Measurements from ENCODE around the gene ERCC4. TPM values are rescaled to one million over a fixed set of nuclear protein-coding genes. Genes with fewer than 3 reads are reported as not detected.

The ERCC4 gene
- polyA plus RNA-seq, 1 donor: 5.9 TPM

GRCh38 chr16:13984794-13985193 lies 64.8 kb downstream of the ERCC4 start:
- no peaks in the 10 kb centered on the region for H3K4me1 ChIP-seq (ENCODE audit: control insufficient read depth, insufficient read depth, low read length)
- H3K36me3 ChIP-seq (ENCODE audit: control insufficient read depth, insufficient read depth, low read length): no peaks in the 10 kb centered on the region
- H3K9me3 ChIP-seq (ENCODE audit: control insufficient read depth, low read depth, low read length): no peaks in the 10 kb centered on the region
- no peaks in the 10 kb centered on the region for H3K27me3 ChIP-seq (ENCODE audit: control insufficient read depth, insufficient read depth, low read length)
- WGBS (ENCODE audit: insufficient coverage, low lambda C conversion rate): no CpG with 5 or more reads among the region's 8 CpGs
- no peak overlapping the region for H3K4me3 ChIP-seq (ENCODE audit: low read length)
- DNase-seq: no peak
- no peak overlapping the region for H3K27ac ChIP-seq (ENCODE audit: low read length)

DNA sequence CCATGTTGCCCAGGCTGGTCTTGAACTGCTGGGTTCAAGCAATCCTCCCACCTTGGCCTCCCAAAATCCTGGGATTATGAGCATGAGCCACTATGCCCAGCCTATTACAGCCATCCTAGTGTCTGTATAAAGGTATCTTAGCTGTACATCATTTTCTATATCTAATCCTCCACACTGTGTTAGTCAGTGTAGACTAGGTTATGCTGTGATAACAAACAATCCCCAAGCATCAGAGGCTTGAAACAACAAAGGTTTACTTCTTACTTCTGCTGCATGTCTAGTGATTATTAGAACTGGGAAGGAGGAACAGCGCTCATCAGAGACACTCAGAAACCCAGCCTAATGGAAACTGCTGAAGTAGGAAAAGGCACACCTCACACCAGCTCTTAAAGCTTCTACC lies 68.1 kb downstream of the ERCC4 start:
- no peak for DNase-seq
- no peaks in the 10 kb centered on the region for H3K4me1 ChIP-seq (ENCODE audit: control insufficient read depth, insufficient read depth, low read length)
- no peak overlapping the region for H3K4me3 ChIP-seq (ENCODE audit: low read length)

GRCh38 chr16:13992322-13992721 lies 72.4 kb downstream of the ERCC4 start:
- Histone ChIP-seq H3K36me3 (ENCODE audit: control insufficient read depth, insufficient read depth, low read length) (no peaks in the 10 kb centered on the region), H3K4me3 (ENCODE audit: low read length) (no peak overlapping the region), H3K4me1 (ENCODE audit: control insufficient read depth, insufficient read depth, low read length) (no peaks in the 10 kb centered on the region), H3K27ac (ENCODE audit: low read length) (no peak overlapping the region), H3K9me3 (ENCODE audit: control insufficient read depth, low read depth, low read length) (no peaks in the 10 kb centered on the region), H3K27me3 (ENCODE audit: control insufficient read depth, insufficient read depth, low read length) (no peaks in the 10 kb centered on the region)
- DNase-seq: no peak
- no CpG with 5 or more reads among the region's 6 CpGs for WGBS (ENCODE audit: insufficient coverage, low lambda C conversion rate)

More for the DNA sequence above, 68.1 kb downstream of the ERCC4 start:
- Histone ChIP-seq H3K27me3 (ENCODE audit: control insufficient read depth, insufficient read depth, low read length) (no peaks in the 10 kb centered on the region), H3K36me3 (ENCODE audit: control insufficient read depth, insufficient read depth, low read length) (no peaks in the 10 kb centered on the region), H3K9me3 (ENCODE audit: control insufficient read depth, low read depth, low read length) (no peaks in the 10 kb centered on the region), H3K27ac (ENCODE audit: low read length) (no peak overlapping the region)
- WGBS (ENCODE audit: insufficient coverage, low lambda C conversion rate): no CpG with 5 or more reads among the region's 1 CpG

GRCh38 chr16:13992976-13993375 lies 73.0 kb downstream of the ERCC4 start:
- H3K36me3 ChIP-seq (ENCODE audit: control insufficient read depth, insufficient read depth, low read length): no peaks in the 10 kb centered on the region
- WGBS (ENCODE audit: insufficient coverage, low lambda C conversion rate): no CpG with 5 or more reads among the region's 4 CpGs
- no peak for DNase-seq
- no peaks in the 10 kb centered on the region for H3K9me3 ChIP-seq (ENCODE audit: control insufficient read depth, low read depth, low read length)
- H3K27ac ChIP-seq (ENCODE audit: low read length): no peak overlapping the region
- no peak overlapping the region for H3K4me3 ChIP-seq (ENCODE audit: low read length)
- no peaks in the 10 kb centered on the region for H3K27me3 ChIP-seq (ENCODE audit: control insufficient read depth, insufficient read depth, low read length)
- H3K4me1 ChIP-seq (ENCODE audit: control insufficient read depth, insufficient read depth, low read length): no peaks in the 10 kb centered on the region

GRCh38 chr16:13994239-13995106 lies 74.5 kb downstream of the ERCC4 start:
- no CpG with 5 or more reads among the region's 14 CpGs for WGBS (ENCODE audit: insufficient coverage, low lambda C conversion rate)
- H3K9me3 ChIP-seq (ENCODE audit: control insufficient read depth, low read depth, low read length): no peaks in the 10 kb centered on the region
- no peaks in the 10 kb centered on the region for H3K27me3 ChIP-seq (ENCODE audit: control insufficient read depth, insufficient read depth, low read length)
- DNase-seq: no peak
- no peaks in the 10 kb centered on the region for H3K36me3 ChIP-seq (ENCODE audit: control insufficient read depth, insufficient read depth, low read length)
- H3K4me1 ChIP-seq (ENCODE audit: control insufficient read depth, insufficient read depth, low read length): peaks cover 4% of the 10 kb centered on the region
- no peak overlapping the region for H3K27ac ChIP-seq (ENCODE audit: low read length)
- H3K4me3 ChIP-seq (ENCODE audit: low read length): no peak overlapping the region

GRCh38 chr16:13995194-13995593 lies 75.2 kb downstream of the ERCC4 start:
- WGBS (ENCODE audit: insufficient coverage, low lambda C conversion rate): no CpG with 5 or more reads among the region's 1 CpG
- no peaks in the 10 kb centered on the region for H3K27me3 ChIP-seq (ENCODE audit: control insufficient read depth, insufficient read depth, low read length)

DNA sequence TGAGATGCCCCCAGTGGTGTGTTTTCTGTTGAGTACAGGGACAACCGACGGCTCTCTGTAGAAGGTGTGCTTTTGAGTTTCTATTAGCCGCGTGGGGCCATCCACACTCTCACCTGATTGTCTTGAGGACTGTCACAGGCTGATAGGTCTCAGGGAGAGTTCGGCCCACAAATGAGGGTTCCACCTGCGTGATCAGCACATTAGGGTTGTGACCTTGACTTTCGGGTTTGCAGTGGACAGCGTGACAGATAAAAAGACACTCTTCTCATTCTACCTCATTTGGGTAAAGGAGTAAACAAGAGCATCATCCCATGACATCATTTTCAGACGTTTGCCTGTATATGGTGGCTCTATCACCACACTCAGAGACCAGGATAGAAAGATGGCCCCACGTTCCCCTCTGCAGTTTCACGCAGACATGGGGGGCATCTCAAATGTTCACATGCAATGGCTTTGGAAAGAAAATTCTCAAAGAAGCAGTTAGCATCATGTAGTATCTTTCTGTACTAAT lies 76.9 kb downstream of the ERCC4 start:
- Histone ChIP-seq H3K9me3 (ENCODE audit: control insufficient read depth, low read depth, low read length) (no peaks in the 10 kb centered on the region), H3K27ac (ENCODE audit: low read length) (no peak overlapping the region), H3K4me1 (ENCODE audit: control insufficient read depth, insufficient read depth, low read length) (peaks cover 4% of the 10 kb centered on the region), H3K27me3 (ENCODE audit: control insufficient read depth, insufficient read depth, low read length) (no peaks in the 10 kb centered on the region), H3K36me3 (ENCODE audit: control insufficient read depth, insufficient read depth, low read length) (no peaks in the 10 kb centered on the region), H3K4me3 (ENCODE audit: low read length) (no peak overlapping the region)
- DNase-seq: no peak
- no CpG with 5 or more reads among the region's 11 CpGs for WGBS (ENCODE audit: insufficient coverage, low lambda C conversion rate)

More at GRCh38 chr16:13995194-13995593, 75.2 kb downstream of the ERCC4 start:
- Histone ChIP-seq H3K36me3 (ENCODE audit: control insufficient read depth, insufficient read depth, low read length) (no peaks in the 10 kb centered on the region), H3K4me1 (ENCODE audit: control insufficient read depth, insufficient read depth, low read length) (peaks cover 4% of the 10 kb centered on the region), H3K27ac (ENCODE audit: low read length) (no peak overlapping the region), H3K9me3 (ENCODE audit: control insufficient read depth, low read depth, low read length) (no peaks in the 10 kb centered on the region), H3K4me3 (ENCODE audit: low read length) (no peak overlapping the region)
- DNase-seq: no peak

- H3K36me3 ChIP-seq (ENCODE audit: control insufficient read depth, insufficient read depth, low read length): no peaks in the 10 kb centered on the region
- whole genome bisulfite sequencing (ENCODE audit: insufficient coverage, low lambda C conversion rate): no CpG with 5 or more reads among the region's 4 CpGs
Measured at GRCh38 chr16:13997526-13997925, 77.6 kb downstream of the ERCC4 start.

GRCh38 chr16:13997933-13998332 lies 78.0 kb downstream of the ERCC4 start:
- H3K9me3 ChIP-seq (ENCODE audit: control insufficient read depth, low read depth, low read length): no peaks in the 10 kb centered on the region
- no peaks in the 10 kb centered on the region for H3K27me3 ChIP-seq (ENCODE audit: control insufficient read depth, insufficient read depth, low read length)
- no peak overlapping the region for H3K27ac ChIP-seq (ENCODE audit: low read length)
- no peak overlapping the region for H3K4me3 ChIP-seq (ENCODE audit: low read length)
- H3K36me3 ChIP-seq (ENCODE audit: control insufficient read depth, insufficient read depth, low read length): no peaks in the 10 kb centered on the region
- H3K4me1 ChIP-seq (ENCODE audit: control insufficient read depth, insufficient read depth, low read length): peaks cover 4% of the 10 kb centered on the region
- DNase-seq: peak in 1 of 2 donors; percentile 69
- no CpG with 5 or more reads among the region's 5 CpGs for whole genome bisulfite sequencing (ENCODE audit: insufficient coverage, low lambda C conversion rate)

More at GRCh38 chr16:13997526-13997925, 77.6 kb downstream of the ERCC4 start:
- Histone ChIP-seq H3K27me3 (ENCODE audit: control insufficient read depth, insufficient read depth, low read length) (no peaks in the 10 kb centered on the region), H3K4me1 (ENCODE audit: control insufficient read depth, insufficient read depth, low read length) (peaks cover 4% of the 10 kb centered on the region), H3K9me3 (ENCODE audit: control insufficient read depth, low read depth, low read length) (no peaks in the 10 kb centered on the region), H3K27ac (ENCODE audit: low read length) (no peak overlapping the region), H3K4me3 (ENCODE audit: low read length) (no peak overlapping the region)
- DNase-seq: no peak

DNA sequence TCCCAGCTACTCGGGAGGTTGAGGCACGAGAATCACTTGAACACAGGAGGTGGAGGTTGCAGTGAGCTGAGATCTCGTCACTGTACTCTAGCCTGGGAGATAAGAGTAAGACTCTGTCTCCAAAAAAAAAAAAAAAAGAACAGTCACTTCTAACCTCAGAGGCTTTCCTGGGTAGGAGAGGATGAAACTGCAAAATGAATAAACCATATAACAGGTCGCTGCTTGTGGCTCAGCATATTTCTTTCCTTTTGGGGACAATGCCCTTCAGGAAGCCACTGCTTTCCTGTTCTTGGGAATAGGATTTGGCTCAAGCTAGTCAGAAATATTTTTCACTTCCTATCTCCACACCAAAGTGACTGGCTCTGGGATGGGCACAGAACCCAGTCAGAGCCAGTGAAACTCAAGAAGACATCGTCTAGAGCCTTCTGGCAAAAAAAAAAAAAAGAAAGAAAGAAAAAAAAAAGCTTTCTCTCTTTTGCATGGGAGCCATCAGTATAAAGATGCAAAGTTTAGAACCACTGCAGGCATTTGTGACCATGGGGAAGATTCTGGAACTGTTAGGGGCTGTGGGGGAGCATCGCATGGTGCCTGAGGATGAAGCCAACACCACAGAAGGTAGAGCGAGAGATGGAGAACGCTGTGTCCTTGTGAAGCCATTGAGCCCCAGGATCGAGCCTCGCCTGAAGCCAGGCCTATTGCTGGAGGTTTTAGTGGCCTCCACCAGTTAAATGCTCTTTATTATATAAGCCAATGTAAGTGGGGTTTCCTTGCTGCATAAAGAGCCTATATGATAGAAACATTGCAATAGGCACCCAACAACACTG lies 79.3 kb downstream of the ERCC4 start:
- H3K27me3 ChIP-seq (ENCODE audit: control insufficient read depth, insufficient read depth, low read length): no peaks in the 10 kb centered on the region
- no peak overlapping the region for H3K27ac ChIP-seq (ENCODE audit: low read length)
- no peak overlapping the region for H3K4me3 ChIP-seq (ENCODE audit: low read length)
- peaks cover 4% of the 10 kb centered on the region for H3K4me1 ChIP-seq (ENCODE audit: control insufficient read depth, insufficient read depth, low read length)
- no peaks in the 10 kb centered on the region for H3K9me3 ChIP-seq (ENCODE audit: control insufficient read depth, low read depth, low read length)
- no peaks in the 10 kb centered on the region for H3K36me3 ChIP-seq (ENCODE audit: control insufficient read depth, insufficient read depth, low read length)
- 78% methylated on average over 1 of the region's 10 CpGs for WGBS (ENCODE audit: insufficient coverage, low lambda C conversion rate)
- no peak for DNase-seq
